ENCODE measurements around the gene SPTLC2.

SPTLC2 gene

GRCh38 chr14:77458249-77458950 is 158.0 kb downstream of the SPTLC2 start:
- DNase-seq: peak; percentile 26

GRCh38 chr14:77457522-77458248 is 158.8 kb downstream of the SPTLC2 start, which contains the start of the genes AHSA1 and VIPAS39:
Gene AHSA1, plus strand, starts transcription at chr14:77458093. Its CDS starts 97 bp downstream, at chr14:77458190.
Gene VIPAS39, minus strand, starts transcription at chr14:77457601. Its CDS starts 3,499 bp downstream, at chr14:77454102.
- DNase-seq: peak; percentile 96

GRCh38 chr14:77457115-77457521 is 159.3 kb downstream of the SPTLC2 start:
- no peak for DNase-seq
